ENCODE measurements around the gene GNAT2. TPM values are rescaled to one million over a fixed set of nuclear protein-coding genes. Genes with fewer than 3 reads are reported as not detected.

The GNAT2 gene
- total RNA-seq, 1 donor from 2014 or later = 0.25 TPM

DNA sequence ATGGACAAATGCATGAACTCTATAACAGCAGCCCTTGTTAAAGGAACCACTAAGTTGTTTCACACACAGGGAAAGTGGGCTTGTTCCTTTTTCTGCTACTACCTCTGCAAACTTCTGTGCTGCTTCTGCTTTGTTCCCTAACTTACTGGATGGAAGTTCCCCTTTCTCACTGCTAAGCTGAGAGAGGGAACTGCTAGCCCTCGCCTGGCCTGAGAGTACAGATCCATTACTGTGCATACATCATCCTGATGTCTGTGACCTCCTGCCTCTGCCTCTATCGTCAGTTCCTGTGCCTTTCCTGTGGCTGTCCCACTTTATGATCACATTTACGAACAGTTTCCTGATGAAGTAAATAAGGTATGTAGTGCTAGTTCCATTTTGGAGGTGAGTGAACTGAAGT, 3.5 kb downstream of the GNAT2 start:
- ATAC-seq = no peak
- peak; percentile 43 for DNase-seq (ENCODE audit: low spot score)

DNA sequence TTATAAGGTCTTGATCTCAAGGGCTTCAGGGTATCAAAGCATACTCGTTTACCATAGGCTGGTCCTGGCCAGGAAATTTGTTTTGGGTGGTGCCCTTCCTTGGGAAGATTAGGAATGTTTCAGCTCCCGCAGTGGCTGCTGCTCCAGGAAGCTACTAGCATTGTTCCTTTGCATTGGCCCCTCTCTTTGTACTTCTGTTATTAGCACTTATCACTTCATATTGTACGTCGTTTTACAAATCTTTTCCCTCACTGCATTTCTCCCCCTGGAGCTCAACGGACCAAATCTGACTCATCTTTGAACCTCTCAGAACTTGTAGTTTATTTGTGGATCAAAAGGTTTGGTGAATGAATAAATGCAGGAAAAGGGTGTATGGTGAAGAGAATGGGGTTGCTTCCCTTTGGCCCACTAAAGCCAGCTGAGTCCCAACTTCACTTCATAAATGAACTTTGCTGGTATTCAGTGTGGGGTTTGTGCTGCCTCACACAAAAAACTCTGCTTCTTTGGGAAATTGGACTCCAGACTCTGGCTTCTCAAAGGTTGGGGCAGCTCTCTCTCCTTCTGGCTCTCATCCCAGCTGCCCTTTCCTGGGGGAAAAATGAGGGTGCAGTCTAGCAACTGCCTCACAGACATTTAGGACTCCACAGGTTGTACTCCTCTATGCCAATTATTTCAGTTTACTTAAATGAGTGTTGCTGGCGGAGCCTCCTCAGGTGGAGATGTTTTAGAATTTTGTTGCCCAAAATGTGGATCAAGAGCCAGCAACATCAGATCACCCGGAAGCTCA, 5.9 kb downstream of the GNAT2 start:
- no peak for DNase-seq (ENCODE audit: low spot score)
- ATAC-seq = peak; percentile 9

- DNase-seq (ENCODE audit: low spot score) (peak; percentile 33), ATAC-seq (no peak)
Measured at GRCh38 chr1:109611308-109611990, 8.0 kb downstream of the GNAT2 start.

- ATAC-seq (no peak), DNase-seq (ENCODE audit: low spot score) (no peak)
Measured at GRCh38 chr1:109610609-109611307, 8.7 kb downstream of the GNAT2 start.

- DNase-seq (ENCODE audit: low spot score) = no peak
- no peak for ATAC-seq
Measured at GRCh38 chr1:109609881-109610280, 9.5 kb downstream of the GNAT2 start.

DNA sequence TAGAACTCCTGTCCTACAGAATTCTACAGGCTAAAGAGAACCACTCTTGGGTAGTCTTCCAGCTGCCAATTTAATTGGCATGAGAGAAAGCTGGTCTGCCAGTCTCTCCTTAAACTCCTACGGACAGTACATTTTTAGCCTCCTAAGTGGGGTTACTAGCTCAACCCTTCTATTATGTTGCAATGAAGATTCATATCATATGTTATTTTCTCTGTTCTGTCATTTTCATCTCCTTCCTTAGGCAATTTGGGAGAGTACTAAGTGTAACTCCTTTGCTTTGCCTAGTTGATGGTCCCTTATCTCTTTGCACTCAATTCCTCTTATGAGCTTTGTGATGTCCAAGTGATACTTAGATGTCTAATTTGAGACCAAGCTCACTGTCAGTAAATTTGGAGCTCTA, 14.0 kb downstream of the GNAT2 start:
- no peak for ATAC-seq

DNA sequence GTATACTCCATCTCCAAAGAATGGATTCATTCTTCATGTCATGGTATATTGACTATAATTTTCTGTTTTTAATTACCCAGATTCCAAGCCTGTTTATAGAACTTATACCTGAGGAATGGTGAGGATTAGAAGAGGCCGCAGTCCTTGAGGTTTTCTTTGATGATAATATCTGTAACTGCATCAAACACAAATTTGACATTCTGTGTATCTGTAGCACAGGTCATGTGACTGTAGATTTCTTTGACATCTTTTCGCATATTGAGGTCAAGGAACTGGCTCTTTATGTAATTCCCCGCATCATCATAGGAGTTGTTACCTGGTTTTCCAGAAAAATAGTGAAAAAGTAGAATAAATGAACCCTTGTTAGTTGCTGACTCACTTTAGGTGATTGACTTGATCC, 16.2 kb downstream of the GNAT2 start:
- no peak for ATAC-seq

More for the DNA sequence above, 14.0 kb downstream of the GNAT2 start:
- no peak for DNase-seq (ENCODE audit: low spot score)

GRCh38 chr1:109598655-109599054, 20.8 kb downstream of the GNAT2 start:
- DNase-seq (ENCODE audit: low spot score) (no peak), ATAC-seq (no peak)

More for the DNA sequence above, 16.2 kb downstream of the GNAT2 start:
- no peak for DNase-seq (ENCODE audit: low spot score)

GRCh38 chr1:109598156-109598555, 21.3 kb downstream of the GNAT2 start:
- DNase-seq (ENCODE audit: low spot score) (no peak), ATAC-seq (no peak)

DNA sequence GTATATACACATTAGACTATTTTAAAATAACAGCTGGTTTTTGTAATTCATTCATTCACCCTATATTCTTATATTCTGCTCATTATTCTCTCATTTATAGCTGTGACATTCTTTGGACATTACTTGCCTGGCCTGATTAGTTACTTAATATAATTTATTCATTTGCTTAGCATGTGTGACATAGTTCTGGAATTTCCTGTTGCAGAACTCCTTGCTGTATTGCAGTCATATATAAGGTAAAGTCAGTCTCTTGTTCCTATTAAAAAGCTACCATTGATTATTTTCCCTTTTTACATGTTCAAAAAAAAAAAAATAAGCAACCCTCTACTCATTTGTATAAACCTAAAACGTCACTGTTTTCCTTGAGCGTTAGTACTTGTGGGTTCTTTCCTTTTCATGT, 23.9 kb downstream of the GNAT2 start:
- DNase-seq (ENCODE audit: low spot score) (no peak), ATAC-seq (no peak)

GRCh38 chr1:109592916-109593315, 26.5 kb downstream of the GNAT2 start:
- DNase-seq (ENCODE audit: low spot score) (no peak), ATAC-seq (no peak)

- DNase-seq (ENCODE audit: low spot score) = no peak
- no peak for ATAC-seq
Measured at GRCh38 chr1:109589679-109590078, 29.7 kb downstream of the GNAT2 start.

GRCh38 chr1:109589177-109589576, 30.2 kb downstream of the GNAT2 start:
- ATAC-seq = peak; percentile 76
- DNase-seq (ENCODE audit: low spot score) = no peak

GRCh38 chr1:109586055-109586454, 33.4 kb downstream of the GNAT2 start:
- ATAC-seq (peak; percentile 67), DNase-seq (ENCODE audit: low spot score) (no peak)

GRCh38 chr1:109584766-109585165, 34.6 kb downstream of the GNAT2 start:
- ATAC-seq (no peak), DNase-seq (ENCODE audit: low spot score) (no peak)

GRCh38 chr1:109582021-109582420, 37.4 kb downstream of the GNAT2 start:
- DNase-seq (ENCODE audit: low spot score) = no peak
- no peak for ATAC-seq

DNA sequence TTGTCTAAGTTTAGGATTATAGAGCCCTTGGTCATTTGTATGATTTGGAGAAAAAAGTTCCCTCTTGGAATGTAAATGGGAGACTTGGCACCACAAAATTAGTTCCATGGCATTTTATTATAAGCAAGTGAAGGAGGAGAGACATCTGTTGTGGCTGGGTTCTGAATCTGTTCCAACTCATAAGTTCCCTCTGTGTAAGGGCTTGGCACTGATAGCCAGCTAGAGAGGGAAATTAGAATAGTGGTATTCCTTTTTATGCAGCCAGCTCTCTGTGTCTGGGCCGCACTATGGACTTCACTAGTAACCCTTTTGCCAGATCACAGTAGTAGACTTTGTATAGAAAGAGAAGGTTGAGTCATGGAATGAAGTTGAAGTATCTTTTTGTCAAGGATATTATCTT, 39.9 kb downstream of the GNAT2 start:
- DNase-seq (ENCODE audit: low spot score) = no peak

GRCh38 chr1:109578947-109579443, 40.4 kb downstream of the GNAT2 start:
- ATAC-seq (no peak), DNase-seq (ENCODE audit: low spot score) (no peak)

More for the DNA sequence above, 39.9 kb downstream of the GNAT2 start:
- no peak for ATAC-seq

GRCh38 chr1:109573785-109574184, 45.6 kb downstream of the GNAT2 start:
- peak; percentile 26 for ATAC-seq

DNA sequence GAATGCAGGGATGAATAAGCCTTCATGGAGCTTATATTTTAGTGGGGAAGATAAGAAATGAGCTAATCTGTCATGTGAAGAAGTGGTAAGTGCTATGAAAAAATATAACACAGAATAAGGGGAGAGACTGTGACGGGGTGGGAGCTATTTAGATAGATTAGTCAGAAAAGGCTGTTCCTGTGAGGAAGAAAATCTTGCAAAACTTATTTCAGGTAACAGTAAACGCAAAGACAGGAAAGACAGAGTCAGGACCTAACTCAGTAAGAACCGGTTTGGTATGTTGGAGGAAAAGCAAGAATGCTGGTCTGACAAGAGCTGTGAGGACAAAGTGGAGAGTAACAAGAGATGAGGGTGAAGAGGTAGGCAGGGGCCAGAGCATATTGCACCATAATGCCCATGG, 49.0 kb downstream of the GNAT2 start:
- no peak for DNase-seq (ENCODE audit: low spot score)
- peak; percentile 25 for ATAC-seq

More at GRCh38 chr1:109573785-109574184, 45.6 kb downstream of the GNAT2 start:
- DNase-seq (ENCODE audit: low spot score) = no peak

DNA sequence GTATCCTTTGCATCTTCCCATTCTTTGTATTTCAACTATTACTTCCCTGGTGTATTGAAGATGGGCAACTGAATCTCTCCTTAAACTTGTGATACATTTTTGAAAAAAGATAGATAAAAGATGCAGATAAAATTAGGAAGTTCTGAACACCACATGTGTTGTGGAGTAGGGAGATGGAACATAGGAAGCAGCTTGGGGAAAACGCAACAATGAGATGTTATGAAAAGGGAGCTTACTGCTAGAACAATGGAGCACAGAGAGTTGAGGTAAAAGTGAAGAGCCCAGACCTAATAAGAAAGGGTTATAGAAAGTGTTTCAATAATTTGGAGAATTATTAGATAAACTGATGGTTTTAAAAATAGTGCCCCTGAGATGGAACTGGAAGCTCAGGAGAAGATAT, 50.1 kb downstream of the GNAT2 start:
- ATAC-seq = no peak
- no peak for DNase-seq (ENCODE audit: low spot score)
